Spleen (tissue), 7 donors: Measurements from ENCODE around the gene COL5A1.

Experiments used
- CTCF ChIP-seq, 11 experiments: fragments of 200-600 bp in 7 of 11; fragments of 450-650 bp in 4 of 11; sonication (generic) in 4 of 11; IDR thresholded peaks in 8 of 11; conservative IDR thresholded peaks in 3 of 11; 1 replicate in 7 of 11; 2 replicates in 4 of 11; pipeline versions ENCODE4 v1.4.0 to v1.8.0; 2016 to 2021; ENCODE audit warnings: antibody characterized with exemption in 11 of 11, inconsistent platforms in 4 of 11, mild to moderate bottlenecking in 1 of 11
- POLR2A ChIP-seq, 3 donors: fragments of 450-650 bp; IDR thresholded peaks; one replicate each; pipeline ENCODE4 v1.5.1; 2017; ENCODE audit warnings: antibody characterized with exemption in 3 of 3, mild to moderate bottlenecking in 1 of 3
- donor health status: DM: no; HTN: no; CAD: no; lungs with moderate emphysema.
- donor health status: DM: no; HTN: no; CAD: no.
- donor health status: DM: no; HTN: no; CAD: no.

GRCh38 chr9:134770972-134771971, 129.7 kb downstream of the COL5A1 start:
- TF ChIP-seq CTCF (IDR thresholded peaks at IDR 0.05 in 8 of 11, conservative IDR thresholded peaks at IDR 0.05 in 3 of 11) (no peak), POLR2A (IDR thresholded peaks at IDR 0.05) (no peak)
